ENCODE results near the gene GRHL1. TPM values are rescaled to one million over a fixed set of nuclear protein-coding genes. Genes with fewer than 3 reads are reported as not detected.

The GRHL1 gene
- total RNA-seq, 1 experiment from 2014 or later = 2.5 TPM

DNA sequence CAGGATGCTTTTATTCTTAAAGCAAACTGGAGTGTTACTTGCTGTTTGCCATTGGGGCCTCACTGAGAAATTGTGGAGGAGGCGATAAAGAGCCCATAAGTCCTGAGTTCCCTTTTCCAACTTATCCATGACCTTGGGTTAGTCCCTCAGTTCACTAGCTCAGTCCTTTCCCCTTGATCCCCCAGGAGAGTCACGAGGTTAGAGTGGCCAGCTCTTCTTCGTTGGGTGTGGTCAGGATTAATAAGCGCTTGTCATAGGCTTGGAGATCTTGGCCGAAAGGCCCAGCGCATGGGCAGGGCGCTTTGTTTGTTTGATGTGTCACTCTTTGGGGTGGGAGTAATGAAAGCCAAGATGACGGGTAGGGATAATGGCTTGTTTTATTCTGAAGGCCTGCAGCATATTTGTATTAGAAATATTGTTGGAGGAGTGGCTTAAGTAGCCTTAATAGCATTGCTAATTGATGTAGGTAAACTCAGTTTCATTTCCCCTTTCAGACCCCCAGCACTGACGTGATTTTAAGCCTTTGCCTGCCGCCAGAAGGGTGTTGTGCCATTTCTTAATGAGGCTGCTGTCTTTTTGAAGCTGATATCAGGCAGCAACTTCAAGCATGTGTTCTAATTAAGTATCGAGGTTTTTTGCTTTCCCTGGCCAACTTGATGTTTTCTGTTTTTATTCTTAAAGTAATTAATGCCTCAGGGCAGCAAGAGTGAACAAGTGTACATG lies 15.7 kb downstream of the GRHL1 start:
- H2BK5ac ChIP-seq (ENCODE audit: insufficient read length, low read length) = no peak overlapping the region
- H3K4me2 ChIP-seq (ENCODE audit: insufficient read depth, insufficient read length, low read length) = no peak overlapping the region
- H3K36me3 Mint-ChIP-seq (ENCODE audit: insufficient read depth in 1 of 3, low read depth in 3 of 3) = no peaks in the 10 kb centered on the region; a peak in 1 of 7 replicates
- no peak overlapping the region for H3T11ph ChIP-seq (ENCODE audit: low read length)
- no peak overlapping the region for H3K23ac ChIP-seq (ENCODE audit: insufficient read length, low read depth, low read length)
- no peak overlapping the region for H4K91ac ChIP-seq (ENCODE audit: insufficient read length, low read depth, low read length)
- H3K79me1 ChIP-seq (ENCODE audit: insufficient read depth, low read depth, low read length, poor library complexity, severe bottlenecking) = no peaks in the 10 kb centered on the region
- H4K5ac ChIP-seq (ENCODE audit: insufficient read length, low read depth, low read length) = no peak overlapping the region
- H4K8ac ChIP-seq (replicated peaks; ENCODE audit: insufficient read length, low read depth, low read length) = no peak overlapping the region
- no peak overlapping the region for H2AFZ ChIP-seq (ENCODE audit: low read length)
- H3K56ac ChIP-seq (ENCODE audit: insufficient read length, low read depth, low read length) = no peak overlapping the region
- no peak overlapping the region for H2BK20ac ChIP-seq (ENCODE audit: low read depth, low read length, poor library complexity, severe bottlenecking)
- no peak overlapping the region for H2BK12ac ChIP-seq (ENCODE audit: insufficient read length, low read depth, low read length)
- no peaks in the 10 kb centered on the region for H3K27me3 ChIP-seq (ENCODE audit: insufficient read depth, low read length)
- H3K27me3 Mint-ChIP-seq (ENCODE audit: low read depth) = no peaks in the 10 kb centered on the region
- no CpG with 5 or more reads among the region's 11 CpGs for WGBS (ENCODE audit: extremely low coverage, insufficient read length, low lambda C conversion rate)
- no peak overlapping the region for H3K18ac ChIP-seq (ENCODE audit: insufficient read length, low read depth, low read length)
- no peak overlapping the region for H2BK120ac ChIP-seq (ENCODE audit: low read depth, low read length, poor library complexity, severe bottlenecking)
- no peak overlapping the region for H2BK15ac ChIP-seq (ENCODE audit: low read depth, low read length)
- H3K14ac ChIP-seq (ENCODE audit: insufficient read depth, low read length) = no peak overlapping the region
- DNase-seq = no peak
- H4K20me1 ChIP-seq (ENCODE audit: control insufficient read depth, insufficient read depth, insufficient read length) = no peaks in the 10 kb centered on the region
- H3K9me3 Mint-ChIP-seq = no peaks in the 10 kb centered on the region
- no peak overlapping the region for H3K27ac Mint-ChIP-seq
- no peak overlapping the region for H3K4me3 Mint-ChIP-seq
- H3K23me2 ChIP-seq (ENCODE audit: insufficient read length, low read depth, low read length, poor library complexity, severe bottlenecking) = no peaks in the 10 kb centered on the region
- TF ChIP-seq, protein P1, sequence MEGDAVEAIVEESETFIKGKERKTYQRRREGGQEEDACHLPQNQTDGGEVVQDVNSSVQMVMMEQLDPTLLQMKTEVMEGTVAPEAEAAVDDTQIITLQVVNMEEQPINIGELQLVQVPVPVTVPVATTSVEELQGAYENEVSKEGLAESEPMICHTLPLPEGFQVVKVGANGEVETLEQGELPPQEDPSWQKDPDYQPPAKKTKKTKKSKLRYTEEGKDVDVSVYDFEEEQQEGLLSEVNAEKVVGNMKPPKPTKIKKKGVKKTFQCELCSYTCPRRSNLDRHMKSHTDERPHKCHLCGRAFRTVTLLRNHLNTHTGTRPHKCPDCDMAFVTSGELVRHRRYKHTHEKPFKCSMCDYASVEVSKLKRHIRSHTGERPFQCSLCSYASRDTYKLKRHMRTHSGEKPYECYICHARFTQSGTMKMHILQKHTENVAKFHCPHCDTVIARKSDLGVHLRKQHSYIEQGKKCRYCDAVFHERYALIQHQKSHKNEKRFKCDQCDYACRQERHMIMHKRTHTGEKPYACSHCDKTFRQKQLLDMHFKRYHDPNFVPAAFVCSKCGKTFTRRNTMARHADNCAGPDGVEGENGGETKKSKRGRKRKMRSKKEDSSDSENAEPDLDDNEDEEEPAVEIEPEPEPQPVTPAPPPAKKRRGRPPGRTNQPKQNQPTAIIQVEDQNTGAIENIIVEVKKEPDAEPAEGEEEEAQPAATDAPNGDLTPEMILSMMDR (conservative IDR thresholded peaks at IDR 0.05) = no peak
- no peak overlapping the region for H2AK5ac ChIP-seq (ENCODE audit: insufficient read length, low read length)
- H3K27ac ChIP-seq (ENCODE audit: insufficient read length, low read depth, low read length) = no peak overlapping the region
- H3K9ac ChIP-seq (ENCODE audit: extremely low read depth, insufficient read length, low read length) = no peak overlapping the region
- H3K79me2 ChIP-seq (ENCODE audit: insufficient read depth, low read length) = no peaks in the 10 kb centered on the region
- no peaks in the 10 kb centered on the region for H3K4me1 ChIP-seq (ENCODE audit: insufficient read depth, low read length)
- H3K4me1 Mint-ChIP-seq = peaks cover 0 to 4% of the 10 kb centered on the region in 2 experiments; a peak in 1 of 4 replicates
- no peaks in the 10 kb centered on the region for H3K9me3 ChIP-seq (ENCODE audit: control insufficient read depth, low read depth, low read length)
- no peak overlapping the region for H3K4ac ChIP-seq (ENCODE audit: low read depth, low read length)
